ENCODE results near the gene TMOD1. TPM values are rescaled to one million over a fixed set of nuclear protein-coding genes. Genes with fewer than 3 reads are reported as not detected.

TMOD1 gene
- total and polyA plus RNA-seq, 4 experiments from 2014 or later = 2.1 to 3.3 (median 2.6) TPM

DNA sequence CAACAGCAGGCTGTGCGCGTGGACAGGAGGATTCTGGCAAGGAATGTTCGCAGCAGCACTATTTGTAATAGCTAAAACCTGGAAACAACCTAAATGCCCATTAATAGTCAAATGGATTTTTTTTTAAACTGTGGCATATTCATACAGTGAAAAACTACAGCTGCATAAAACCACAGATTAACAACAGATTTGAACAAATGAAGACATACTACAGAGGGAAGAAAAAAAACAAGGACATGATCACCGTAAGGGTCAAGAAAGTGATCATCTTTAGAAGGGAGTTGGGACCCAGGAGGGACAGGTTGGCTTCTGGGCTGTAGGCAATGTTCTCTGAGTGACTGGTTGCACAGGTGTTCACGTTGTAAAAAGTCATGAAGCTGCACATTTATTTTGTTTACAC is 1.2 kb upstream of the TMOD1 start:
- peaks cover 21% of the 10 kb centered on the region for H3K27me3 ChIP-seq (ENCODE audit: insufficient read depth, low read length)
- Mint-ChIP-seq H3K36me3 (peaks cover 19 to 22% of the 10 kb centered on the region in 2 donors), H3K4me1 (peaks cover 11 to 26% (median 19%) of the 10 kb centered on the region in 4 donors), H3K4me3 (peak overlapping the region in 6 of 8 donors; percentile 6 to 83 (median 50)), H3K9me3 (peaks cover 0 to 6% (median 3%) of the 10 kb centered on the region in 8 donors), H3K27ac (no peak overlapping the region), H3K27me3 (peaks cover 34 to 39% of the 10 kb centered on the region in 2 donors)
- intact Hi-C loops (cut with micrococcal nuclease) = no loop called here
- H3K4me1 ChIP-seq (ENCODE audit: insufficient read depth, low read length) = peaks cover 20% of the 10 kb centered on the region
- ChIA-PET POLR2A (ENCODE audit: partially characterized antibody) (no interaction called here), CTCF (ENCODE audit: partially characterized antibody) (interaction anchor here (0.7 to 1.9 kb wide), 3 partner anchors 39 to 132 kb away, joined by 3 to 6 read pairs (median 3); no protein-coding TSS in a partner anchor)
- no peak overlapping the region for H3K27ac ChIP-seq (ENCODE audit: low read depth, low read length)
- no peak for DNase-seq
- no peaks in the 10 kb centered on the region for H3K9me3 ChIP-seq (ENCODE audit: control insufficient read depth in 1 of 2, low read length in 2 of 2)
- no peak overlapping the region for H3K4me3 ChIP-seq (ENCODE audit: low read length in 2 of 2)
- H3K36me3 ChIP-seq (ENCODE audit: insufficient read depth, low read length) = peaks cover 4% of the 10 kb centered on the region

DNA sequence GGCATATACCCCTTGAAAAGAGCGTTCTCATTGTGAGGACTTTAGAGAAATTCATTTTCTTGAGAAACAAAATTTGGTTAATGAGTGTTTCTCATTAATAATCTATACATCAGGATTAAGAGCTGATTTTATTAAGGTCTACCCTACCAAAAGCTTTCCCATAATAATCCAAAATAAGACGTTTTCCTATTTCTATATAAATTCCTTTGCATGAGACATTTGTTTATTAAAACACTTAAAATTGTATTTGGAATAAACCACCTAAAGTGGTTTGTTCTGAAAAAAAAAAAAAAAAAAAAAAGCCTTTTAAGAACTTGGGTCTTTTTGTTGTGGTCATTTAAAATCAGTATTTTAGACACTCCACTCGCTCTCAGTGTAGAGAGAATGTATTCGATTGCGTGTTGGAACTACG is 695 bp upstream of the TMOD1 start:
- no peak overlapping the region for H3K27ac Mint-ChIP-seq
- H3K9me3 ChIP-seq (ENCODE audit: control insufficient read depth in 1 of 2, low read length in 2 of 2) = no peaks in the 10 kb centered on the region
- H3K36me3 ChIP-seq (ENCODE audit: insufficient read depth, low read length) = peaks cover under 1% of the 10 kb centered on the region
- H3K4me1 ChIP-seq (ENCODE audit: insufficient read depth, low read length) = peaks cover 20% of the 10 kb centered on the region
- DNase-seq = no peak
- peaks cover 34 to 39% of the 10 kb centered on the region in 2 donors for H3K27me3 Mint-ChIP-seq
- no peak overlapping the region for H3K27ac ChIP-seq (ENCODE audit: low read depth, low read length)
- ChIA-PET POLR2A (ENCODE audit: partially characterized antibody) (no interaction called here), CTCF (ENCODE audit: partially characterized antibody) (interaction anchor here (0.6 to 1.9 kb wide), 7 partner anchors 9 to 132 kb away, joined by 3 to 6 read pairs (median 3); no protein-coding TSS in a partner anchor)
- H3K27me3 ChIP-seq (ENCODE audit: insufficient read depth, low read length) = peaks cover 21% of the 10 kb centered on the region
- intact Hi-C loops (cut with micrococcal nuclease) = no loop called here
- H3K36me3 Mint-ChIP-seq = peaks cover 14 to 18% of the 10 kb centered on the region in 2 donors
- no peak overlapping the region for H3K4me3 ChIP-seq (ENCODE audit: low read length in 2 of 2)
- peak overlapping the region; percentile 74 to 83 (median 78) for H3K4me3 Mint-ChIP-seq
- peaks cover 11 to 26% (median 19%) of the 10 kb centered on the region in 4 donors for H3K4me1 Mint-ChIP-seq
- H3K9me3 Mint-ChIP-seq = peaks cover 0 to 6% (median 3%) of the 10 kb centered on the region in 8 donors

DNA sequence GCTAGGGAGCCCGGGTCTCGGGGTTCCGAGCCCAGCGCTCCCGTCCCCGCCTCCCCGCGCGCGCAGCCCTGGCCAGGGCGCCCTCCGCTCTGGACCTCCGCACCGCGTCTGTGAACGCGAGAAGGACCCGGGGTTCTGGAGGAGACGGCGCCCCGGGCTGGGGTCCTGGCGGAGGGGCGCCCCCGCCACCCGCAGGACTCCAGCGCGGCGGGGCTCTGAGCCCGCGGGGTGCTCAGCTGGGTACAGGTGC is 431 bp downstream of the TMOD1 start:
- peak overlapping the region in 1 of 2 donors; percentile 14 for H3K4me3 ChIP-seq (ENCODE audit: low read length in 2 of 2)
- POLR2A ChIA-PET (ENCODE audit: partially characterized antibody) = interaction anchor here (0.8 kb wide), 1 partner anchor 10 kb away, joined by 3 read pairs; no protein-coding TSS in a partner anchor
- DNase-seq = no peak

DNA sequence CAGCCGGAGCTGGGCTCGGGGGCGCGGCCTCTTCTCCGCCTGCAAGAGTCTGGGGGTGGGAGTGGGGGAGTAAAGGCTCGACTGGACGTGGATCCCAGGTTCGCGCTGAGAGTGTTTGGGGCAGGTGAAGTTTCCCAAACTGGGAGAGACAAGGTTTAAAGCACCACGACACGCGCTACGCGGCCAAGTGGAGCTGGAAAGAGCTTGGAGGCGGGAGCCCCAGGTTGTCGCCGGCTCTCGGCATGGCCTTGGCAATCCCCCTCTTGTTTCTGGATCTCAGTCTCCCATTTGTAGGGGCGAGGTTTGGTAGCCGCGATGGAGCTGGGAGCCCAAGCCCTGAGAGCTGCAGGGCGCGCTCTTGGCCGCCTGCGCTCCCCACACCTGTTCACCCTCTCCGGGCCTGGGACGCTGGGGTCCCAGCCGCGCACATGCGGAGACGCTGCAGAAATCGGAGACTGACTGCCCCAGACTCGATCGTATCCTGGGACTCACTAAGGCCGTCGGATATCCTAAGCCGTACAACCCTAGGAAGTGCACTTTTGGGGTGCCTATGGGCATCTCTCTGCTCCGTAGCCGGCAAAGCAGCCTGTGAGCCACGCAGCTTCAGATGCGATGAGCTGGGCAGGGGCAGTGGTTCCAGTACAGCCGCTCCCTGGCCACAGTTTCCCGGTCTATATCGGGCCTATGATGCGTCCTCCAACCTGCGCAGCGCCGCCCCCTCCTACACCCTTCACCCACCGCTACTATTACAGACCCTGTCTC is 937 bp downstream of the TMOD1 start:
- Histone ChIP-seq H3K27ac (ENCODE audit: low read depth, low read length) (no peak overlapping the region), H3K4me3 (ENCODE audit: low read length in 2 of 2) (peak overlapping the region in 1 of 2 donors; percentile 14), H3K9me3 (ENCODE audit: control insufficient read depth in 1 of 2, low read length in 2 of 2) (no peaks in the 10 kb centered on the region), H3K36me3 (ENCODE audit: insufficient read depth, low read length) (no peaks in the 10 kb centered on the region), H3K4me1 (ENCODE audit: insufficient read depth, low read length) (peaks cover 20% of the 10 kb centered on the region), H3K27me3 (ENCODE audit: insufficient read depth, low read length) (peaks cover 21% of the 10 kb centered on the region)
- H3K4me3 Mint-ChIP-seq = peak overlapping the region; percentile 70 to 84 (median 78)
- peaks cover 0 to 3% of the 10 kb centered on the region in 2 donors for H3K36me3 Mint-ChIP-seq
- peaks cover 11 to 26% (median 19%) of the 10 kb centered on the region in 4 donors for H3K4me1 Mint-ChIP-seq
- peak in 2 of 5 donors; percentile 0 to 8 for DNase-seq
- H3K27ac Mint-ChIP-seq = no peak overlapping the region
- H3K9me3 Mint-ChIP-seq = peaks cover 0 to 1% (median 0%) of the 10 kb centered on the region in 8 donors
- ChIA-PET CTCF (ENCODE audit: partially characterized antibody) (no interaction called here), POLR2A (ENCODE audit: partially characterized antibody) (interaction anchor here (0.8 kb wide), 1 partner anchor 9 kb away, joined by 3 read pairs; no protein-coding TSS in a partner anchor)
- H3K27me3 Mint-ChIP-seq = peaks cover 34 to 35% of the 10 kb centered on the region in 2 donors
- intact Hi-C loops (cut with micrococcal nuclease) = loop anchor here (1.0 kb wide), 1 partner anchor 91 kb away; no protein-coding TSS in a partner anchor

More for the DNA sequence above, 431 bp downstream of the TMOD1 start:
- Mint-ChIP-seq H3K36me3 (peaks cover 3 to 7% of the 10 kb centered on the region in 2 donors), H3K4me1 (peaks cover 11 to 26% (median 19%) of the 10 kb centered on the region in 4 donors), H3K27ac (no peak overlapping the region), H3K27me3 (peaks cover 34 to 38% of the 10 kb centered on the region in 2 donors), H3K9me3 (peaks cover 0 to 4% (median 2%) of the 10 kb centered on the region in 8 donors), H3K4me3 (peak overlapping the region in 4 of 8 donors; percentile 70 to 84 (median 78))
- Histone ChIP-seq H3K4me1 (ENCODE audit: insufficient read depth, low read length) (peaks cover 20% of the 10 kb centered on the region), H3K36me3 (ENCODE audit: insufficient read depth, low read length) (no peaks in the 10 kb centered on the region), H3K27ac (ENCODE audit: low read depth, low read length) (no peak overlapping the region), H3K27me3 (ENCODE audit: insufficient read depth, low read length) (peaks cover 21% of the 10 kb centered on the region), H3K9me3 (ENCODE audit: control insufficient read depth in 1 of 2, low read length in 2 of 2) (no peaks in the 10 kb centered on the region)
- CTCF ChIA-PET (ENCODE audit: partially characterized antibody) = no interaction called here
- intact Hi-C loops (cut with micrococcal nuclease) = loop anchor here (1.0 kb wide), 1 partner anchor 91 kb away; no protein-coding TSS in a partner anchor

DNA sequence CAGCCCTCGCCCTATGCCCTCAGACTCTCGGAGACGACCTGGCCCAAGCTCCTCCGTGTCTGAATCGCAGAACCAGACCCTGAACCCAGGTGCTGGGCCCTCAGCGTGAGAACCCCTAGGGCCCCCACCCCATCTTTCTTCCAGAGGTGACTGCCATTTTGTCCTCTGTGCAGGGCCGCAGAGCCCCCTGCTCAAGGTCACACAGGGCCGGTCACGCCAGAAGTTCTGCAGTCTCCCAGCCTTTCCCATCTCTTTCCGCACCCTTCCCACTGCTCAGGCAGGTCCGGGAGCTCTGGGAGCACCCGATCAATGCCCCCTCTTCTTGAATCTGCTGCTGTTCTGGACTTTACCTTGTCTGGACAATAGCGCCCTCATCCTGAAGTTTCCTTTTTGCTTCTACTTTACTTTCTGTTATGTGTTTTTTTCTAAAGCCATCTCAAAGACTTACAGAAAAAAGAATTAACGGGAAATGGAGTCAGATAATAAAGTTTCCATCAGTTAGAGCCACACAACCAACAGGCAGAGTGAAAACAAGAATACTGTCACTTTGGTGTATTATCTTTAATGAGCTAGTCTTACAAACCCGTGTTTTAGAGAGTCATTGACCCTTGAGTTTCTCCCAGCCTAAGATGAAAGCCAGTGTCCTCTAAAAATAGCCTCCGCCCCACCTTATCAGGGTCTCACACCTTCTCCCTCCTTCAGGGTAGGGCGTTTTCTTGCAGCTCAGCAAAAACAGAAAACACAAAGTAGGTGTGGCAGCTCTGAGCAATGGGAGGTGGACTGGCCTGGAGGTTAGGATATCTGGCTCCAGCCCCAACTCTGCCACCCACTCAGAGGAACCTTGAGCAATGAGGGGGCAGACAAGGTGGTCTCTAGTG is 1.8 kb downstream of the TMOD1 start:
- H3K36me3 Mint-ChIP-seq = peaks cover 0 to 3% of the 10 kb centered on the region in 2 donors
- Histone ChIP-seq H3K36me3 (ENCODE audit: insufficient read depth, low read length) (no peaks in the 10 kb centered on the region), H3K27me3 (ENCODE audit: insufficient read depth, low read length) (peaks cover 21% of the 10 kb centered on the region), H3K9me3 (ENCODE audit: control insufficient read depth in 1 of 2, low read length in 2 of 2) (no peaks in the 10 kb centered on the region), H3K4me1 (ENCODE audit: insufficient read depth, low read length) (peaks cover 20% of the 10 kb centered on the region), H3K4me3 (ENCODE audit: low read length in 2 of 2) (no peak overlapping the region), H3K27ac (ENCODE audit: low read depth, low read length) (no peak overlapping the region)
- POLR2A ChIA-PET (ENCODE audit: partially characterized antibody) = no interaction called here
- peaks cover 11 to 26% (median 19%) of the 10 kb centered on the region in 4 donors for H3K4me1 Mint-ChIP-seq
- H3K9me3 Mint-ChIP-seq = peaks cover 0 to 1% (median 0%) of the 10 kb centered on the region in 8 donors
- CTCF ChIA-PET (ENCODE audit: partially characterized antibody) = no interaction called here
- peak overlapping the region; percentile 69 to 81 (median 78) for H3K4me3 Mint-ChIP-seq
- peaks cover 34 to 35% of the 10 kb centered on the region in 2 donors for H3K27me3 Mint-ChIP-seq
- peak overlapping the region in 1 of 7 donors; percentile 77 for H3K27ac Mint-ChIP-seq
- intact Hi-C loops (cut with micrococcal nuclease) = loop anchor here (1.0 kb wide), 1 partner anchor 92 kb away; no protein-coding TSS in a partner anchor
- no peak for DNase-seq

GRCh38 chr9:97503862-97504210 is 2.4 kb downstream of the TMOD1 start:
- ChIA-PET CTCF (ENCODE audit: partially characterized antibody) (no interaction called here), POLR2A (ENCODE audit: partially characterized antibody) (no interaction called here)
- peaks cover 36 to 40% of the 10 kb centered on the region in 2 donors for H3K27me3 Mint-ChIP-seq
- peaks cover 0 to 1% (median 0%) of the 10 kb centered on the region in 8 donors for H3K9me3 Mint-ChIP-seq
- no peak for DNase-seq
- H3K4me1 Mint-ChIP-seq = peaks cover 11 to 26% (median 19%) of the 10 kb centered on the region in 4 donors
- no peak overlapping the region for H3K27ac Mint-ChIP-seq
- Histone ChIP-seq H3K36me3 (ENCODE audit: insufficient read depth, low read length) (no peaks in the 10 kb centered on the region), H3K4me1 (ENCODE audit: insufficient read depth, low read length) (peaks cover 20% of the 10 kb centered on the region), H3K4me3 (ENCODE audit: low read length in 2 of 2) (no peak overlapping the region), H3K27ac (ENCODE audit: low read depth, low read length) (no peak overlapping the region), H3K9me3 (ENCODE audit: control insufficient read depth in 1 of 2, low read length in 2 of 2) (no peaks in the 10 kb centered on the region), H3K27me3 (ENCODE audit: insufficient read depth, low read length) (peaks cover 21% of the 10 kb centered on the region)
- intact Hi-C loops (cut with micrococcal nuclease) = no loop called here
- H3K36me3 Mint-ChIP-seq = peaks cover 0 to 3% of the 10 kb centered on the region in 2 donors
- no peak overlapping the region for H3K4me3 Mint-ChIP-seq

Measured in CD4-positive, alpha-beta memory T cell (primary cell).